Measurements from ENCODE around the gene ZMYND19.

Gene ZMYND19

GRCh38 chr9:137564817-137565411 is 25.4 kb downstream of the ZMYND19 start:
- H3K36me3 ChIP-seq (ENCODE audit: control insufficient read depth, insufficient read depth, low read length) = no peaks in the 10 kb centered on the region
- peaks cover 2% of the 10 kb centered on the region for H3K79me2 ChIP-seq
- H3K9ac ChIP-seq = no peak overlapping the region
- H3K9me3 ChIP-seq (ENCODE audit: control insufficient read depth, low read length) = no peaks in the 10 kb centered on the region
- H3K4me1 ChIP-seq = no peaks in the 10 kb centered on the region
- H3K27me3 ChIP-seq (ENCODE audit: control insufficient read depth, insufficient read depth, low read length) = no peaks in the 10 kb centered on the region
- H2AFZ ChIP-seq = no peak overlapping the region
- H3K27ac ChIP-seq = no peak overlapping the region
- no peak overlapping the region for H3K4me2 ChIP-seq (ENCODE audit: low read length)
- no peak overlapping the region for H3K4me3 ChIP-seq (ENCODE audit: low read depth, low read length)
- no peak for TF ChIP-seq CTCF (IDR thresholded peaks at IDR 0.05)

- no peaks in the 10 kb centered on the region for H3K79me2 ChIP-seq
- no peaks in the 10 kb centered on the region for H3K27me3 ChIP-seq (ENCODE audit: control insufficient read depth, insufficient read depth, low read length)
- H3K4me1 ChIP-seq = no peaks in the 10 kb centered on the region
- no peaks in the 10 kb centered on the region for H3K9me3 ChIP-seq (ENCODE audit: control insufficient read depth, low read length)
- no peak overlapping the region for H3K4me2 ChIP-seq (ENCODE audit: low read length)
- H2AFZ ChIP-seq = no peak overlapping the region
- H3K27ac ChIP-seq = no peak overlapping the region
- no peak overlapping the region for H3K4me3 ChIP-seq (ENCODE audit: low read depth, low read length)
- no peaks in the 10 kb centered on the region for H3K36me3 ChIP-seq (ENCODE audit: control insufficient read depth, insufficient read depth, low read length)
- H3K9ac ChIP-seq = no peak overlapping the region
- TF ChIP-seq CTCF (IDR thresholded peaks at IDR 0.05) = no peak
These were observed 26.2 kb downstream of the ZMYND19 start for GRCh38 chr9:137564134-137564533.

- Histone ChIP-seq H3K4me2 (ENCODE audit: low read length) (no peak overlapping the region), H3K36me3 (ENCODE audit: control insufficient read depth, insufficient read depth, low read length) (no peaks in the 10 kb centered on the region)
These were observed 32.2 kb downstream of the ZMYND19 start for GRCh38 chr9:137558127-137558526.

GRCh38 chr9:137556069-137556838 is 34.1 kb downstream of the ZMYND19 start:
- H3K36me3 ChIP-seq (ENCODE audit: control insufficient read depth, insufficient read depth, low read length) = no peaks in the 10 kb centered on the region

More at GRCh38 chr9:137558127-137558526, 32.2 kb downstream of the ZMYND19 start:
- no peak overlapping the region for H2AFZ ChIP-seq
- no peaks in the 10 kb centered on the region for H3K79me2 ChIP-seq
- no peak overlapping the region for H3K4me3 ChIP-seq (ENCODE audit: low read depth, low read length)
- no peaks in the 10 kb centered on the region for H3K9me3 ChIP-seq (ENCODE audit: control insufficient read depth, low read length)
- no peak for TF ChIP-seq CTCF (IDR thresholded peaks at IDR 0.05)
- H3K27ac ChIP-seq = no peak overlapping the region
- no peak overlapping the region for H3K9ac ChIP-seq
- H3K27me3 ChIP-seq (ENCODE audit: control insufficient read depth, insufficient read depth, low read length) = no peaks in the 10 kb centered on the region
- H3K4me1 ChIP-seq = no peaks in the 10 kb centered on the region

More at GRCh38 chr9:137556069-137556838, 34.1 kb downstream of the ZMYND19 start:
- no peak for TF ChIP-seq CTCF (IDR thresholded peaks at IDR 0.05)
- Histone ChIP-seq H3K4me3 (ENCODE audit: low read depth, low read length) (no peak overlapping the region), H3K4me2 (ENCODE audit: low read length) (no peak overlapping the region), H3K9me3 (ENCODE audit: control insufficient read depth, low read length) (no peaks in the 10 kb centered on the region), H3K27ac (no peak overlapping the region), H3K79me2 (no peaks in the 10 kb centered on the region), H3K27me3 (ENCODE audit: control insufficient read depth, insufficient read depth, low read length) (no peaks in the 10 kb centered on the region), H2AFZ (no peak overlapping the region), H3K9ac (no peak overlapping the region), H3K4me1 (no peaks in the 10 kb centered on the region)
